GOT3 (cell line): ENCODE data around the gene IL13RA1.
"Not testable (repeated sequence)": the region's sequence is repeated elsewhere in the genome, so short reads cannot be mapped to it uniquely, and the experiment has no call there.

ENCODE experiments used
- DNase-seq: peaks from one replicate; lab custom pipeline; 2025; ENCODE audit warnings: mixed read lengths; lab: John Stamatoyannopoulos, UW

IL13RA1 gene

DNA sequence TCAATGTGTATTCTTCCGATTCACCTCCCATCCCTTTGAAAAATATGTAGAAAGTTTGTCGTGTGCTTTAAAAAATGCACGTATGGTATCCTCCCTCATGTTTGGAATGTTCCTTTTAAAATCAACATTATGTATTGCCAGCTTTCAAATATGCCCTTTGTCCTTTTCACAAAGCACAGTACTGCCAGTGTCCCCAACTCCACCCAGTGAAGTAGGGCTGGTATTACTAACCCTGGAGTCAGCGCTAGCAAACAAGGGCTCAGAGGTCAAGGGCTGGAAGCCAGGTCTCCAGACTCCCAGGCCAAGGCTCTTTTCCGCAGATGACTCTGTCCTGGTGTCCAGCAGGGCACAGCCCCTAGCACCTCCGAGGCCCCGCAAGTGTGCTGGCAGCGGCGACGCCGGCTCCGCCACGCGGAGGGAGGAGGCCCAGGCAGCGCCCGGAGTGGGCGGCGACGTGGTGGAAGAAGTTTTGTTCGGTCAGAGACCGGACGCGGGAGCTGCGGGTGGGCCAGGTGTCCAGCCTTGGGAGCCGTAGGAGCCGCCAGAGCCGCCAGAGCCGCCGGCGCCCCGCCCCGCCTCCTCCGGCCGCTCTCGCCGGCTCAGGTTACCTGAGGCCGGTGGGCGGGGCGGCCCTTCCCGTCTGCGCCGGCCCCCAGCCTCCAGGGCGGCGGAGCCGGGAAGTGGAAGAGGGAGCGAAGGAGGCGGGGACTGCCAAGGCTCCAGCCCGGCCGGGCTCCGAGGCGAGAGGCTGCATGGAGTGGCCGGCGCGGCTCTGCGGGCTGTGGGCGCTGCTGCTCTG lies at the start of gene IL13RA1:
IL13RA1 (plus strand) TSS at position 720 of the 799 bp plus-strand sequence; CDS start at position 753, 33 bp downstream.
- peak; percentile 19 for DNase-seq

GRCh38 chrX:118679290-118679689 lies 48.1 kb upstream of the IL13RA1 start:
- no peak for DNase-seq

- DNase-seq, result no peak
Observed at GRCh38 chrX:118682258-118683014, 45.0 kb upstream of the IL13RA1 start.

DNA sequence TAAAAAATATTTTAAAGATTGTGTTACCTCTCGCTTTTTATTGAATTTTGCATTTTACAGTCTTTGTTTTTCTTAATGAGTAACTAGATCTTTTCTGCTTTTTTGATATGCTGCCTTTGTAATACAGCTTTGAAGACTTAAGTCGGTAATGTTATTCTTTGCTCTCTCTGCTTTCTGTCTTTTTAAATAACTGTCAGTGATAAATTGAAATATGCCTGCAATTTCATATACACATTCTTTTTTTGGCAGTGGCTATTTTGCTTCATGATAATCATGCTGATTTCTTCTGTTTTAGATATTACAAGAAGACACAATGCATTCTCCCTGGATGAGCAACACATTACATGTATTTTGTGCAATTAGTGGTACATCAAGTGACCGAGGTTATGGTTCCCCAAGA lies 42.0 kb upstream of the IL13RA1 start:
- DNase-seq, result no peak

GRCh38 chrX:118688935-118689334 lies 38.5 kb upstream of the IL13RA1 start:
- DNase-seq, result no peak

DNA sequence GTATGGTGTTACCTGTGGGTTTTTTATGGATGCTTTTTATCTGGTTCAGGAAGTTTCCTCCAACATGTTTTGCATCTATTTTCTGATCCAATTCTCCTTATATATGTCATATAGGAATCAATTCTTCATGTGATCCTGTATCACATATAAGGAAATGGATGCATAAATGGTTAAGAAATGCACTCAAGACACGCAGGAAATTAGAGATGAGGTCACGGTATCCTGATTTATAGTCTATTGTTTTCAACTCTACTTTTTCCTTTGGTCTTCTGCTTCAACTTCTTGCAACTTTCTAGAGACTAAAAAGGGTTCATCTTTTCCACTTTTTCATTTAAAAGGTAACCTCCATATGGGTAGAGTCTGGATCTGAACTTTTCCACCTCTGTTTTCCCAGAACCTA lies 33.6 kb upstream of the IL13RA1 start:
- DNase-seq, result no peak

DNA sequence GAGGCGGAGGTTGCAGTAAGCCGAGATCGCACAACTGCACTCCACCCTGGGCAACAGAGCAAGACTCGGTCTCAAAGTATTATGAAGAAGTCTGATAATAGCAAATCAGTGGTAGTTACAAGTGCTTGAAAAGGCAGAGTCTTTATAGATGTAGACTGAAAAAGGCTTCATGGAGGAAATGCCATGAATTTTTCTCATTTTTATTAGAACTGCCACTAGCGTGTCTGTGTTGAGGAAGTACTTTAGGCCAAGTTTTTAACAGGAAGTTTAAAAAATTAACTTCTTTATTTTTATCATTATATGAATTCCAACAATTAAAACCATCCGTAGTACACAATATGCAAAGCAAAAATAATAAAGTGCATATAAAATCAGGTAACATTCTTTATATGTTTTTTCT lies 32.8 kb upstream of the IL13RA1 start:
- DNase-seq, result no peak

- no peak for DNase-seq
Observed at GRCh38 chrX:118698516-118699170, 28.8 kb upstream of the IL13RA1 start.

DNA sequence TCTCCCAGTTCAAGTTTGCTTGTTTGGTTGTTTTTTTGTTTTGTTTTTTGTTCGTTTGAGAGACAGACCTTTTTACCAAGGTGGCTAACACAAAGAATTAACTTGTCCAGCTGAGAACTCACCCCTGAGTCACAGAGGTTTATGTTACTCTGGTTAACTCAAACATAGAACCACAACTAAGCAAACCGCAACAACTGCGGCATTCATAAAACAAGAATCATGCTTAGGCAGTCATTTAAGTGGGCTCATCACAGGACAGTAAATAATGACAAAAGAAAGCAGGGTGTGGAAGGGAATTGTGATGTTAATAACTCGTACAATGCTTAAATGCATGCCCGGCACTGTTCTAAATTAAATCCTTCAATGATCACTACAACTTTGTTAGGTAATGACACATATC lies 24.7 kb upstream of the IL13RA1 start:
- DNase-seq, result no peak

- DNase-seq, result no peak
Observed at GRCh38 chrX:118706681-118707080, 20.7 kb upstream of the IL13RA1 start.

GRCh38 chrX:118714521-118714920 lies 12.9 kb upstream of the IL13RA1 start:
- DNase-seq, result no peak

DNA sequence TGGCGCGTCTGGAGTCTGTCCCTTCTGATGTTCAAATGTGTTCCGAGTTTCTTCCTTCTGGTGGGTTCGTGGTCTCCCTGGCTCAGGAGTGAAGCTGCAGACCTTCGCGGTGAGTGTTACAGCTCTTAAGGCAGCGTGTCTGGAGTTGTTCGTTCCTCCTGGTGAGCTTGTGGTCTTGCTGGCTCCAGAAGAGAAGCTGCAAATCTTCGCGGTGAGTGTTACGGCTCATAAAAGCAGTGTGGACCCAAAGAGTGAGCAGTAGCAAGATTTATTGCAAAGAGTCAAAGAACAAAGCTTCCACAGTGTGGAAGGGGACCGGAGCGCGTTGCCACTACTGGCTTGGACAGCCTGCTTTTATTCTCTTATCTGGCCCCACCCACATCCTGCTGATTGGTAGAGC lies 11.5 kb upstream of the IL13RA1 start:
- DNase-seq, result not testable (repeated sequence)

GRCh38 chrX:118716833-118717232 lies 10.6 kb upstream of the IL13RA1 start:
- DNase-seq, result not testable (repeated sequence)

DNA sequence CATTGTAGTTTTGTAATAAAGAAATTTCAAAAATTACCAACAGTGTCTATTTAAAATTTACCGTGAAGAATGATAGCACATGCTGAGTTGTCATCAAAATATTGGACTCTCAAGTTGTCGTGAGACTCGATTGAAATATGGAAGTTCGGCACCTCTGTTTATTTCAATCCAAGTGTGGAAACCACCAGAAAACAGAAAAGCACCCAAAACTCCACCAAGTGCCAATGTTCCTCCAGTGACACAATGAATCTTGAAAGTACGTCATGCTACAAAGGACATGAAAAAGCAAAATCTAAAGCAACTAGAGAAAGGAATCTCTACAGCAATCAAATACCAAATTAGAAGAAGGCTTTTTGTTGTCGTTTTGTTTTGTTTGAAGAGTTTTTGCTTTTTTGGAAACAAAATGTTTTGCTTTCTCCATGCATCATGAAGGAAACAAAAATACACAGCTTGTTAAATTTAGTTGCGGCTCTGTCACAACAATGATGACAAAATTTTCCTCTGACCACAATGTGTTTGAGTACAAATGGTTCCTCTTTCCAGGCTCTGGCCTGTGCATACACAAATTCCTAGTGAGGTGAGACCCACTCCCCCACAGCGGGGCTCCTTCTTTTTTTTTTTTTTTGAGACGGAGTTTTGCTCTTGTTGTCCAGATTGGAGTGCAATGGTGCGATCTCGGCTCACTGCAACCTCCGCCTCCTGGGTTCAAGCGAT lies 9.6 kb upstream of the IL13RA1 start:
- no peak for DNase-seq

DNA sequence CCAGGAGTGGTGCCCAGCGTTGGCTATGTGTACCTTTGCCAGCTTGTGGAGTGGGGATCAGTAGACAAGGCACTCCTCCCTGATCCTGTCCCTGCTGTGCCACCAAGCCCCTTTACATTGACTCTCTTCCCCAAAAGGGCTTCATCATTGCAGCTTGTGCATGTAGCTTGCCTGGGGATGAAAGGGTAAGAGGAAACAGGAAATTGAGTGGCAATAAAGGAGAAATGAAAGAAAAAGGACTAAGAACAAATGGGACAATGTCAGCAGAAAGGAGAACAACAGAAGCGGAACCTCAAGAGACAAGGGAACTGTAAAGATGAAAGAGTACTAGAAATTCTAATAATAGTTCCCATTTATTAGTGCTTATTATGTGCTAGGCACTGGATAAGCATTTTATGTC lies 8.7 kb upstream of the IL13RA1 start:
- no peak for DNase-seq

DNA sequence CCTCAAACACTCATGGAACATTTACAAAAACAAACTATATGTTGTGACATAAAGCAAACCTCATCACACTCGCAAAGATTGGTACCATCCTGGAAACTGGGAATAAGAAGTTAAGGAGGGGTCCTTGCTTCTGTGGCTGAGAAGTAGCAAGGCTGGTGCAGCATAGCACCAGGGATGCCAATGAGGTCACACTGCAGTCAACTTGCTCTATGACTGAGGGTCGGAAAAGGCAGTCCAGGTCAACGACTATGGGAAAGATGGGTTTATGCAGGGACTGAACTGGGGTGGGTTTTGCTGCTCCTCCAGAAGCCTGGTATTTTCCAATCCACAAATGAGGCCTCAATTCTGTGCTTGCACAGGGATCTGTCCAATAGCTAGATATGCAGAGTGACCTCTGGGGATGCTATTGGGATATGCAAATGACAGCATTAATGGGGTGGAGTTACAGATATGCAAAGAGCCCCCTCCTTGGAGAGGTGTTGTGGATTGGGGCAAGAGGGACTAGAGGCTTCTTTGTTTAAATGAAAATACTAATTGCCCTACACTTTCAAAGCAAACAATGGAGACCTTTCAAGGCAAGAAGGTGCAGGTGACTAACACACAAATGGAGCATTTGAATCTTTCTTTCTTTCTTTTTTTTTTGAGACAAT lies 7.2 kb upstream of the IL13RA1 start:
- DNase-seq, result no peak

GRCh38 chrX:118723376-118723775 lies 4.0 kb upstream of the IL13RA1 start:
- no peak for DNase-seq

DNA sequence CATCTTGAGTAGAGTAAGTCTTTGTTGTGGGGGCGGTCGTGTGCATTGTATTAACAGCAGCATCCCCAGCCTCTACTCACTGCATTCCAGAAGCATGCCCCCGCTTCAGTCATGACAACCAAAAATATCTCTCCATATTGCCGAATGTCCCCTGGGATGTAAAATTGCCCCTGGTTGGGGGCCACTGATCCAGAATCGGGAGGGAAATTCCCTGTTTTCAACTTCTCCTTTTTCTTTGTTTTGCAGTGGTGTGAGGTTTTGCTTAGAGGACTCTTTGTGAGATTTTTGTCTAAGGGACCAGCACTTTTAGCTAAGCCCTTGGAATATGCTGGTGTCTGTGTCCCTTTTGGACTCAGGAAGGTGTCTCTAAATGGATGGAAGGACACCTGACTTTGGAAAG lies 3.0 kb upstream of the IL13RA1 start:
- no peak for DNase-seq

GRCh38 chrX:118724775-118725174 lies 2.6 kb upstream of the IL13RA1 start:
- DNase-seq, result no peak

GRCh38 chrX:118726396-118726795 lies 1.0 kb upstream of the IL13RA1 start:
- no peak for DNase-seq

- no peak for DNase-seq
Observed at GRCh38 chrX:118727686-118728339, 407 bp downstream of the IL13RA1 start.
